GM12878 (cell line): ENCODE measurements around the gene PIMREG. TPM values are rescaled to one million over a fixed set of nuclear protein-coding genes. Genes with fewer than 3 reads are reported as not detected.

Source experiments
- ATAC-seq: fragments of 200-7000 bp; cut with Tn5 transposase; 3 replicates; pipeline ENCODE4 v1.9.1; 2020; ENCODE audit warnings: mild to moderate bottlenecking, moderate library complexity
- BruUV-seq: library from RNA; stranded (reverse); fragments of 400-500 nt; replicated peaks from 2 replicates; lab custom pipeline; 2021; lab: Mats Ljungman, UMichigan
- CTCF ChIA-PET: fragments of 300-600 bp; sonication (Branson Sonifier 250); formaldehyde crosslinking; extraction: SDS; loops from one replicate; lab custom pipeline; 2021; ENCODE audit warnings: inconsistent platforms; lab: Yijun Ruan, JAX
- POLR2A ChIA-PET: fragments of 350-600 bp; formaldehyde crosslinking; extraction: SDS; loops from one replicate; lab custom pipeline; 2021; ENCODE audit warnings: inconsistent platforms; lab: Charles Lee
- RAD21 ChIA-PET: fragments of 300-600 bp; sonication (Branson Sonifier 250); formaldehyde crosslinking; loops from one replicate; lab custom pipeline; 2023; ENCODE audit warnings: antibody characterized with exemption; ENCODE audit not compliant: unreplicated experiment; lab: Charles Lee
- SMC1A ChIA-PET: fragments of 300-600 bp; sonication (Branson Sonifier 250); formaldehyde crosslinking; loops from one replicate; lab custom pipeline; 2023; ENCODE audit not compliant: unreplicated experiment, uncharacterized antibody; lab: Charles Lee
- DNase-seq: peaks from one replicate; pipeline ENCODE4 v3.0.0-alpha.2; 2011; ENCODE audit warnings: low read depth, low spot score
- FAIRE-seq: peaks from 3 replicates; lab custom pipeline; 2011; peaks lifted over from hg19 to GRCh38; lab: Jason Lieb, UNC
- H2AFZ ChIP-seq: 2 replicates; pipeline ENCODE4 v1.6.0; 2011; ENCODE audit warnings: low read depth, low read length, control low read depth; ENCODE audit not compliant: control insufficient read depth
- H3K27ac ChIP-seq: 2 replicates; pipeline ENCODE4 v1.5.1; 2011; ENCODE audit warnings: control low read depth; ENCODE audit not compliant: control insufficient read depth, insufficient read depth
- H3K27me3 ChIP-seq, 2 experiments: replicated peaks in 1 of 2; 2 replicates each; pipeline versions ENCODE4 v1.6.0 to v1.6.1; 2011; ENCODE audit warnings: low read length in 1 of 2; ENCODE audit not compliant: control insufficient read depth in 2 of 2, insufficient read depth in 2 of 2
- H3K36me3 ChIP-seq, 2 experiments: 2 replicates each; pipeline ENCODE4 v1.5.1; 2011; ENCODE audit warnings: low read length in 1 of 2; ENCODE audit not compliant: control insufficient read depth in 2 of 2, insufficient read depth in 2 of 2
- H3K4me1 ChIP-seq: 2 replicates; pipeline ENCODE4 v1.6.1; 2011; ENCODE audit warnings: mild to moderate bottlenecking, low read length, moderate library complexity, mixed read lengths; ENCODE audit not compliant: control insufficient read depth, insufficient read depth
- H3K4me2 ChIP-seq: 2 replicates; pipeline ENCODE4 v1.6.0; 2011; ENCODE audit warnings: control low read depth; ENCODE audit not compliant: control insufficient read depth, insufficient read depth
- H3K4me3 ChIP-seq: fragments of 200-600 bp; sonication (generic); 2 replicates; pipeline ENCODE4 v1.5.1; 2016
- H3K79me2 ChIP-seq: 2 replicates; pipeline ENCODE4 v1.6.0; 2011; ENCODE audit warnings: low read length; ENCODE audit not compliant: control insufficient read depth, insufficient read depth
- H3K9ac ChIP-seq: 2 replicates; pipeline ENCODE4 v1.8.0; 2011; ENCODE audit warnings: low read length, control low read depth, mixed read lengths; ENCODE audit not compliant: control insufficient read depth, insufficient read depth
- H3K9me3 ChIP-seq: replicated peaks from 3 replicates; pipeline ENCODE4 v1.5.1; 2011; ENCODE audit warnings: mild to moderate bottlenecking, low read length; ENCODE audit not compliant: control insufficient read depth, insufficient read depth
- H4K20me1 ChIP-seq: 2 replicates; pipeline ENCODE4 v1.6.0; 2011; ENCODE audit not compliant: control insufficient read depth, insufficient read depth
- BCL11A ChIP-seq: IDR thresholded peaks from 2 replicates; pipeline ENCODE4 v1.6.1; 2011; ENCODE audit warnings: low read depth, low read length
- CREM ChIP-seq: IDR thresholded peaks from 2 replicates; pipeline ENCODE4 v1.6.1; 2014; ENCODE audit warnings: antibody characterized with exemption, low read depth
- HDAC6 ChIP-seq: fragments of 200-600 bp; sonication (generic); IDR thresholded peaks from one replicate; pipeline ENCODE4 v1.8.0; 2017; ENCODE audit warnings: antibody characterized with exemption; ENCODE audit not compliant: unreplicated experiment
- JUNB ChIP-seq: IDR thresholded peaks from 2 replicates; pipeline ENCODE4 v1.6.1; 2016; ENCODE audit warnings: antibody characterized with exemption, mild to moderate bottlenecking
- LARP7 ChIP-seq: fragments of 450-650 bp; IDR thresholded peaks from 2 replicates; pipeline ENCODE4 v1.6.1; 2017; ENCODE audit warnings: mild to moderate bottlenecking
- NBN ChIP-seq: fragments of 450-650 bp; IDR thresholded peaks from 2 replicates; pipeline ENCODE4 v1.6.1; 2016
- NR2C1 ChIP-seq: fragments of 450-650 bp; IDR thresholded peaks from 2 replicates; pipeline ENCODE4 v1.6.1; 2017; ENCODE audit warnings: antibody characterized with exemption, mild to moderate bottlenecking, moderate library complexity
- NRF1 ChIP-seq: conservative IDR thresholded peaks from 2 replicates; pipeline ENCODE4 v1.6.1; 2011; ENCODE audit warnings: mild to moderate bottlenecking, low read depth, low read length, improper control_type of control experiment
- RELA ChIP-seq: fragments of 450-650 bp; IDR thresholded peaks from 2 replicates; pipeline ENCODE4 v1.8.0; 2014; ENCODE audit warnings: borderline replicate concordance; ENCODE audit not compliant: partially characterized antibody
- RFX5 ChIP-seq: IDR thresholded peaks from 2 replicates; pipeline ENCODE4 v1.6.1; 2011; ENCODE audit warnings: low read depth, low read length, improper control_type of control experiment
- RUNX3 ChIP-seq: IDR thresholded peaks from 2 replicates; pipeline ENCODE4 v1.6.1; 2012; ENCODE audit warnings: low read length, inconsistent platforms
- TAF1 ChIP-seq: IDR thresholded peaks from 2 replicates; pipeline ENCODE4 v1.6.1; 2011; ENCODE audit warnings: mild to moderate bottlenecking, low read depth, low read length, borderline replicate concordance
- ZBED1 ChIP-seq: IDR thresholded peaks from 2 replicates; pipeline ENCODE4 v1.6.1; 2016; ENCODE audit warnings: borderline replicate concordance
- ZZZ3 ChIP-seq: IDR thresholded peaks from 2 replicates; pipeline ENCODE4 v1.6.1; 2011; ENCODE audit warnings: low read depth; ENCODE audit not compliant: control insufficient read depth, insufficient read length
- WGBS: methylation state at CpG from one replicate; pipeline ENCODE4 v1.1.6; 2016; ENCODE audit warnings: low lambda C conversion rate; ENCODE audit not compliant: insufficient replicate concordance, insufficient coverage; ENCODE audit errors: missing lambda C conversion rate; 5-methylcytosine and 5-hydroxymethylcytosine counted together
- in situ Hi-C: fragments of 300-500 bp; cut with MboI; formaldehyde crosslinking; loops from 9 replicates; pipeline ENCODE4 v1.14.3; 2018; ENCODE audit warnings: mixed read lengths
- intact Hi-C: fragments of 100-400 bp; cut with micrococcal nuclease; formaldehyde crosslinking; loops from one replicate; pipeline ENCODE4 v1.14.2; 2022; ENCODE audit not compliant: unreplicated experiment
- polyA plus RNA-seq, 11 experiments: library from polyadenylated mRNA; depleted of rRNA in 4 of 11; unstranded in 6 of 11; stranded (reverse) in 5 of 11; fragments of >200 nt; fragmentation: Nextera tagmentation in 4 of 11; fragmentation: Illumina TruSeq in 1 of 11; extraction: Ambion mirVana in 4 of 11; extraction: Trizol in 1 of 11; gene quantifications; 1 replicate in 1 of 11; 2 replicates in 10 of 11; pipeline versions ENCODE4 v1.2.1 to v1.2.3, GENCODE V29; 2011 to 2016; ENCODE audit warnings: inconsistent platforms in 2 of 11, missing spikeins in 2 of 11, low read depth in 1 of 11
- total RNA-seq, 4 experiments: library from RNA; depleted of rRNA in 3 of 4; stranded (reverse); fragments of >200 nt in 3 of 4; fragmentation: Illumina TruSeq in 1 of 4; extraction: Trizol in 1 of 4; gene quantifications; 2 replicates each; pipeline versions ENCODE4 v1.2.1 to v1.2.3, GENCODE V29; 2013 to 2021
- TF ChIP-seq, protein P1 (sequence below): fragments of 450-650 bp; formaldehyde crosslinking; IDR thresholded peaks from 2 replicates; pipeline ENCODE4 v1.5.0; 2022; ENCODE audit warnings: mild to moderate bottlenecking, missing genetic modification characterization
- TF ChIP-seq, protein P2 (sequence below): fragments of 450-650 bp; IDR thresholded peaks from 2 replicates; pipeline ENCODE4 v1.6.1; 2017; ENCODE audit warnings: borderline replicate concordance
- TF ChIP-seq, protein P3 (sequence below), 3 experiments: IDR thresholded peaks in 2 of 3; conservative IDR thresholded peaks in 1 of 3; 2 replicates each; pipeline ENCODE4 v1.5.1; 2011; ENCODE audit warnings: low read depth in 3 of 3, low read length in 3 of 3, mild to moderate bottlenecking in 3 of 3, control low read depth in 2 of 3, moderate library complexity in 2 of 3, inconsistent platforms in 1 of 3, mixed read lengths in 1 of 3; ENCODE audit not compliant: control insufficient read depth in 2 of 3, insufficient read depth in 1 of 3; ENCODE audit errors: extremely low read depth in 1 of 3
- TF ChIP-seq, protein P4 (sequence below): fragments of 450-650 bp; IDR thresholded peaks from 2 replicates; pipeline ENCODE4 v1.6.1; 2016; ENCODE audit warnings: mild to moderate bottlenecking

The PIMREG gene
- total and polyA plus RNA-seq, 10 of the 15 experiments (the other 5 are each of a cell fraction or from before 2014, with no cell fraction given) = 2.8 to 35.8 (median 25.2) TPM

DNA sequence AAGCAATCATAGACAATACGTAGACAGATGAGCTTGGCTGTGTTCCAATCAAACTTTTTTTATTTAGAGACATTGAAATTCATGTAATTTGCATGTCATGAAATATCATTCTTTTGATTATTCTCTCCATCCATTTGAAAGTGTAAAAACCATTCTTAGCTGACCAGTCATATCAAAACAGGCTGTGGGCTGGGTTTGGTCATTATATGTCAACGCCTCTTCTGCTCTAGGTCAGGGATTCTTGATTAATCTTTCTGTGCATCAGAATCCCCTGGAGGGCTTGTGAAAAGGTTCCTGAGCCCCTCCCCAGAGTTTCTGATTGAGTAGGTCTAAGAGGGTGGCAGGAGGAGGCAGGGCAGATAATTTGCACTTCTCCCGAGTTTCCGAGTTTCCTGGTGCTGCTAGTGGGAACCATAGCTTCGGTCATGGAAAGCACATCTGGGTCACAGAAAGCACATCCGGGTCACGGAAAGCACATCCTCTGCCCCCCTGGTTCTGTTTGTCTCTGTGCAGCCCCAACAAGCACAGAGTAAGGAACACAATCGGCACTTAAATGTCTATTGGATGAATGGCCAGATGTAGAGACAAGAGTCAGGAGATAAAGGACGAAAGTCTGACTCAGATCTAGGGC is 16.4 kb downstream of the PIMREG start:
- ATAC-seq = peak; percentile 50
- RAD21 ChIA-PET = no interaction called here
- WGBS = 31% methylated on average over 9 of the region's 9 CpGs
- Histone ChIP-seq H4K20me1 (no peaks in the 10 kb centered on the region), H3K4me3 (no peak overlapping the region), H3K27me3 (no peaks in the 10 kb centered on the region), H2AFZ (no peak overlapping the region), H3K36me3 (no peaks in the 10 kb centered on the region), H3K79me2 (no peaks in the 10 kb centered on the region), H3K27ac (no peak overlapping the region), H3K9ac (no peak overlapping the region), H3K9me3 (no peaks in the 10 kb centered on the region), H3K4me1 (peaks cover 12% of the 10 kb centered on the region), H3K4me2 (no peak overlapping the region; the same call in 1 of the 2 replicates)
- intact Hi-C loops (no loop called here), in situ Hi-C loops (no loop called here)
- FAIRE-seq = peak; percentile 38
- SMC1A ChIA-PET = interaction anchor here (1.1 kb wide), 1 partner anchor 12 kb away, joined by 3 read pairs; no protein-coding TSS in a partner anchor
- CTCF ChIA-PET = no interaction called here
- BruUV-seq = no TSS peak
- POLR2A ChIA-PET = no interaction called here
- no peak for DNase-seq
- TF ChIP-seq CREM (no peak), BCL11A (0 out of 2 replicates have a peak, but pooled peaks have one; percentile 26), LARP7 (no peak), ZZZ3 (no peak), ZBED1 (no peak), HDAC6 (no peak), NR2C1 (peak; percentile 70), TAF1 (no peak), NRF1 (no peak), RFX5 (no peak), JUNB (peak; percentile 61), NBN (no peak), RELA (no peak), RUNX3 (peak; percentile 67)
- TF ChIP-seq, protein P1, sequence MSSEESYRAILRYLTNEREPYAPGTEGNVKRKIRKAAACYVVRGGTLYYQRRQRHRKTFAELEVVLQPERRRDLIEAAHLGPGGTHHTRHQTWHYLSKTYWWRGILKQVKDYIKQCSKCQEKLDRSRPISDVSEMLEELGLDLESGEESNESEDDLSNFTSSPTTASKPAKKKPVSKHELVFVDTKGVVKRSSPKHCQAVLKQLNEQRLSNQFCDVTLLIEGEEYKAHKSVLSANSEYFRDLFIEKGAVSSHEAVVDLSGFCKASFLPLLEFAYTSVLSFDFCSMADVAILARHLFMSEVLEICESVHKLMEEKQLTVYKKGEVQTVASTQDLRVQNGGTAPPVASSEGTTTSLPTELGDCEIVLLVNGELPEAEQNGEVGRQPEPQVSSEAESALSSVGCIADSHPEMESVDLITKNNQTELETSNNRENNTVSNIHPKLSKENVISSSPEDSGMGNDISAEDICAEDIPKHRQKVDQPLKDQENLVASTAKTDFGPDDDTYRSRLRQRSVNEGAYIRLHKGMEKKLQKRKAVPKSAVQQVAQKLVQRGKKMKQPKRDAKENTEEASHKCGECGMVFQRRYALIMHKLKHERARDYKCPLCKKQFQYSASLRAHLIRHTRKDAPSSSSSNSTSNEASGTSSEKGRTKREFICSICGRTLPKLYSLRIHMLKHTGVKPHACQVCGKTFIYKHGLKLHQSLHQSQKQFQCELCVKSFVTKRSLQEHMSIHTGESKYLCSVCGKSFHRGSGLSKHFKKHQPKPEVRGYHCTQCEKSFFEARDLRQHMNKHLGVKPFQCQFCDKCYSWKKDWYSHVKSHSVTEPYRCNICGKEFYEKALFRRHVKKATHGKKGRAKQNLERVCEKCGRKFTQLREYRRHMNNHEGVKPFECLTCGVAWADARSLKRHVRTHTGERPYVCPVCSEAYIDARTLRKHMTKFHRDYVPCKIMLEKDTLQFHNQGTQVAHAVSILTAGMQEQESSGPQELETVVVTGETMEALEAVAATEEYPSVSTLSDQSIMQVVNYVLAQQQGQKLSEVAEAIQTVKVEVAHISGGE = no peak
- TF ChIP-seq, protein P2, sequence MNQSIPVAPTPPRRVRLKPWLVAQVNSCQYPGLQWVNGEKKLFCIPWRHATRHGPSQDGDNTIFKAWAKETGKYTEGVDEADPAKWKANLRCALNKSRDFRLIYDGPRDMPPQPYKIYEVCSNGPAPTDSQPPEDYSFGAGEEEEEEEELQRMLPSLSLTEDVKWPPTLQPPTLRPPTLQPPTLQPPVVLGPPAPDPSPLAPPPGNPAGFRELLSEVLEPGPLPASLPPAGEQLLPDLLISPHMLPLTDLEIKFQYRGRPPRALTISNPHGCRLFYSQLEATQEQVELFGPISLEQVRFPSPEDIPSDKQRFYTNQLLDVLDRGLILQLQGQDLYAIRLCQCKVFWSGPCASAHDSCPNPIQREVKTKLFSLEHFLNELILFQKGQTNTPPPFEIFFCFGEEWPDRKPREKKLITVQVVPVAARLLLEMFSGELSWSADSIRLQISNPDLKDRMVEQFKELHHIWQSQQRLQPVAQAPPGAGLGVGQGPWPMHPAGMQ = no peak
- TF ChIP-seq, protein P3, sequence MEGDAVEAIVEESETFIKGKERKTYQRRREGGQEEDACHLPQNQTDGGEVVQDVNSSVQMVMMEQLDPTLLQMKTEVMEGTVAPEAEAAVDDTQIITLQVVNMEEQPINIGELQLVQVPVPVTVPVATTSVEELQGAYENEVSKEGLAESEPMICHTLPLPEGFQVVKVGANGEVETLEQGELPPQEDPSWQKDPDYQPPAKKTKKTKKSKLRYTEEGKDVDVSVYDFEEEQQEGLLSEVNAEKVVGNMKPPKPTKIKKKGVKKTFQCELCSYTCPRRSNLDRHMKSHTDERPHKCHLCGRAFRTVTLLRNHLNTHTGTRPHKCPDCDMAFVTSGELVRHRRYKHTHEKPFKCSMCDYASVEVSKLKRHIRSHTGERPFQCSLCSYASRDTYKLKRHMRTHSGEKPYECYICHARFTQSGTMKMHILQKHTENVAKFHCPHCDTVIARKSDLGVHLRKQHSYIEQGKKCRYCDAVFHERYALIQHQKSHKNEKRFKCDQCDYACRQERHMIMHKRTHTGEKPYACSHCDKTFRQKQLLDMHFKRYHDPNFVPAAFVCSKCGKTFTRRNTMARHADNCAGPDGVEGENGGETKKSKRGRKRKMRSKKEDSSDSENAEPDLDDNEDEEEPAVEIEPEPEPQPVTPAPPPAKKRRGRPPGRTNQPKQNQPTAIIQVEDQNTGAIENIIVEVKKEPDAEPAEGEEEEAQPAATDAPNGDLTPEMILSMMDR (IDR thresholded peaks at IDR 0.05 in 2 of 3, conservative IDR thresholded peaks at IDR 0.05 in 1 of 3; ENCODE audit: control insufficient read depth in 2 of 3, extremely low read depth in 1 of 3, insufficient read depth in 1 of 3, low read depth in 3 of 3, low read length in 3 of 3) = no peak
- TF ChIP-seq, protein P4, sequence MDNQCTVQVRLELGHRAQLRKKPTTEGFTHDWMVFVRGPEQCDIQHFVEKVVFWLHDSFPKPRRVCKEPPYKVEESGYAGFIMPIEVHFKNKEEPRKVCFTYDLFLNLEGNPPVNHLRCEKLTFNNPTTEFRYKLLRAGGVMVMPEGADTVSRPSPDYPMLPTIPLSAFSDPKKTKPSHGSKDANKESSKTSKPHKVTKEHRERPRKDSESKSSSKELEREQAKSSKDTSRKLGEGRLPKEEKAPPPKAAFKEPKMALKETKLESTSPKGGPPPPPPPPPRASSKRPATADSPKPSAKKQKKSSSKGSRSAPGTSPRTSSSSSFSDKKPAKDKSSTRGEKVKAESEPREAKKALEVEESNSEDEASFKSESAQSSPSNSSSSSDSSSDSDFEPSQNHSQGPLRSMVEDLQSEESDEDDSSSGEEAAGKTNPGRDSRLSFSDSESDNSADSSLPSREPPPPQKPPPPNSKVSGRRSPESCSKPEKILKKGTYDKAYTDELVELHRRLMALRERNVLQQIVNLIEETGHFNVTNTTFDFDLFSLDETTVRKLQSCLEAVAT = no peak
